Measurements from ENCODE around the gene TMEM165.
"Not testable (repeated sequence)": the region's sequence is repeated elsewhere in the genome, so short reads cannot be mapped to it uniquely, and the experiment has no call there.

The TMEM165 gene

GRCh38 chr4:55356991-55357461, 38.7 kb upstream of the TMEM165 start:
- Histone ChIP-seq H3K36me3 (no peaks in the 10 kb centered on the region), H3K9me3 (no peaks in the 10 kb centered on the region), H3K27ac (no peak overlapping the region), H3K4me3 (ENCODE audit: low read depth in 1 of 2, low read length in 1 of 2) (no peak overlapping the region), H3K27me3 (peaks cover 16% of the 10 kb centered on the region), H3K4me1 (ENCODE audit: control insufficient read depth in 1 of 2, insufficient read depth in 1 of 2, low read depth in 1 of 2, low read length in 1 of 2) (peaks cover 12 to 14% of the 10 kb centered on the region in 2 experiments)
- TF ChIP-seq, protein P1, sequence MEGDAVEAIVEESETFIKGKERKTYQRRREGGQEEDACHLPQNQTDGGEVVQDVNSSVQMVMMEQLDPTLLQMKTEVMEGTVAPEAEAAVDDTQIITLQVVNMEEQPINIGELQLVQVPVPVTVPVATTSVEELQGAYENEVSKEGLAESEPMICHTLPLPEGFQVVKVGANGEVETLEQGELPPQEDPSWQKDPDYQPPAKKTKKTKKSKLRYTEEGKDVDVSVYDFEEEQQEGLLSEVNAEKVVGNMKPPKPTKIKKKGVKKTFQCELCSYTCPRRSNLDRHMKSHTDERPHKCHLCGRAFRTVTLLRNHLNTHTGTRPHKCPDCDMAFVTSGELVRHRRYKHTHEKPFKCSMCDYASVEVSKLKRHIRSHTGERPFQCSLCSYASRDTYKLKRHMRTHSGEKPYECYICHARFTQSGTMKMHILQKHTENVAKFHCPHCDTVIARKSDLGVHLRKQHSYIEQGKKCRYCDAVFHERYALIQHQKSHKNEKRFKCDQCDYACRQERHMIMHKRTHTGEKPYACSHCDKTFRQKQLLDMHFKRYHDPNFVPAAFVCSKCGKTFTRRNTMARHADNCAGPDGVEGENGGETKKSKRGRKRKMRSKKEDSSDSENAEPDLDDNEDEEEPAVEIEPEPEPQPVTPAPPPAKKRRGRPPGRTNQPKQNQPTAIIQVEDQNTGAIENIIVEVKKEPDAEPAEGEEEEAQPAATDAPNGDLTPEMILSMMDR (IDR thresholded peaks at IDR 0.05): no peak

- H3K4me3 ChIP-seq (ENCODE audit: low read depth in 1 of 2, low read length in 1 of 2): no peak overlapping the region
- peaks cover 12 to 14% of the 10 kb centered on the region in 2 experiments for H3K4me1 ChIP-seq (ENCODE audit: control insufficient read depth in 1 of 2, insufficient read depth in 1 of 2, low read depth in 1 of 2, low read length in 1 of 2)
- no peaks in the 10 kb centered on the region for H3K36me3 ChIP-seq
- no peaks in the 10 kb centered on the region for H3K9me3 ChIP-seq
- TF ChIP-seq, protein P1 (IDR thresholded peaks at IDR 0.05): no peak
- no peak overlapping the region for H3K27ac ChIP-seq
- peaks cover 16% of the 10 kb centered on the region for H3K27me3 ChIP-seq
Measured at GRCh38 chr4:55358246-55358645, 37.5 kb upstream of the TMEM165 start.

GRCh38 chr4:55358668-55359067, 37.1 kb upstream of the TMEM165 start:
- TF ChIP-seq, protein P1 (IDR thresholded peaks at IDR 0.05): no peak
- Histone ChIP-seq H3K27ac (peak overlapping the region; percentile 56), H3K4me3 (ENCODE audit: low read depth in 1 of 2, low read length in 1 of 2) (no peak overlapping the region), H3K27me3 (peaks cover 16% of the 10 kb centered on the region), H3K36me3 (no peaks in the 10 kb centered on the region), H3K9me3 (no peaks in the 10 kb centered on the region), H3K4me1 (ENCODE audit: control insufficient read depth in 1 of 2, insufficient read depth in 1 of 2, low read depth in 1 of 2, low read length in 1 of 2) (peaks cover 12 to 14% of the 10 kb centered on the region in 2 experiments)

DNA sequence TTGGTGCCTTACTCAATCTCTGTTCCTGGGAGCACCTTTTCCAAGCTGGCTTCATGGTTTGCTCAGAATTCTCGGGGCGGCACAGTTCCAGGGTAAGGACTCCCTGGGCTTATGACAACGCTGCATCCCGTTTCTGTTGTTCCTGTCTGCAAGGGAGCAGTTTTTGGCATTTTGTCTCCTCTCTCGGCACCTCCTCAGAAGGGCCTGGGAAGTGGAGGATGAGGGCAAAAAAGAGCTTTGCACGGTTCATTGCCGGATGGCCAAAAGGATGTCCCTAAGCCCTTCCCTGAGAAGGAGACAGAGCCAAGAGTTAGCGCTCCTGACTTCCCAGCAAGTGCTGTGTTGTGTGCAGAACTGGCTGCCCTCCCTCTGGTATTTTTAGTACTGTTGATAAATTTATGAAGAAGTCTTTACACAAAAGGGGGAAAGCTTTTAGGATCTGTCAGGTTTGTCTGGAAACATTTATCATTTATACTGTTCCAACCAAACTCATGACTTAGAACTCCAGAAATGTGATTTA, 36.3 kb upstream of the TMEM165 start:
- Histone ChIP-seq H3K4me1 (ENCODE audit: control insufficient read depth in 1 of 2, insufficient read depth in 1 of 2, low read depth in 1 of 2, low read length in 1 of 2) (peaks cover 12 to 14% of the 10 kb centered on the region in 2 experiments), H3K27ac (no peak overlapping the region), H3K4me3 (ENCODE audit: low read depth in 1 of 2, low read length in 1 of 2) (no peak overlapping the region), H3K36me3 (no peaks in the 10 kb centered on the region), H3K27me3 (peaks cover 16% of the 10 kb centered on the region), H3K9me3 (no peaks in the 10 kb centered on the region)
- TF ChIP-seq, protein P1 (IDR thresholded peaks at IDR 0.05): no peak

GRCh38 chr4:55362938-55363337, 32.8 kb upstream of the TMEM165 start:
- H3K27me3 ChIP-seq; H3K9me3 ChIP-seq; H3K4me3 ChIP-seq (ENCODE audit: low read depth in 1 of 2, low read length in 1 of 2); H3K27ac ChIP-seq; H3K36me3 ChIP-seq: not testable (repeated sequence)
- H3K4me1 ChIP-seq (ENCODE audit: control insufficient read depth in 1 of 2, insufficient read depth in 1 of 2, low read depth in 1 of 2, low read length in 1 of 2): peaks cover 12 to 14% of the 10 kb centered on the region in 2 experiments

DNA sequence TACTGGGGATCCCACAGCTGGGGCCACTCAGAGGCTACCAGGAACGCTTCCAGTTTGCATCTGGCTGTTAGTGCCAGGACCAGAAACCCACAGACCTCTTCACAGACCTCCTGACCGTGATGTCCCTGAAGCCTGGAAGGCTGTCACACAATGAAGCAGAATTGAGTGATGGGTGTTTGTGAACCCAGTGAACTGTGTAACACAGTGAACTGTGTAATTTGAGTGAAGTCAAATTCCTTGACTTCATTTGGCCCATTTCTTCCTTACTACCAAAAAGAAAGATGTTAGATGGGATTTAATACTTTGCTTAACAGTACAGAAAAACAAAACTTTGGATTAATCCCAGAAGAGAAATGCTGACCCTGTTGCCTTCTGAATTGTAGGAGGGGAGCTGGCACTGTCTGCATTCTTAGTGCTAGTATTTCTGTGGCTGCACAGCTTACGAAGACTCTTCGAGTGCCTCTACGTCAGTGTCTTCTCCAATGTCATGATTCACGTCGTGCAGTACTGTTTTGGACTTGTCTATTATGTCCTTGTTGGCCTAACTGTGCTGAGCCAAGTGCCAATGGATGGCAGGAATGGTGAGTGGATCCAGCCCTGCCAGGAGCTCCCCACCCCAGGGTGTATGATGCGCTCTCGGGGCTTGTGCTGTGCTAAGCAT, 31.9 kb upstream of the TMEM165 start:
- Histone ChIP-seq H3K27me3 (peaks cover 3% of the 10 kb centered on the region), H3K36me3 (no peaks in the 10 kb centered on the region), H3K9me3 (no peaks in the 10 kb centered on the region), H3K4me3 (ENCODE audit: low read depth in 1 of 2, low read length in 1 of 2) (no peak overlapping the region), H3K4me1 (ENCODE audit: control insufficient read depth in 1 of 2, insufficient read depth in 1 of 2, low read depth in 1 of 2, low read length in 1 of 2) (peaks cover 4 to 6% of the 10 kb centered on the region in 2 experiments), H3K27ac (no peak overlapping the region)
- TF ChIP-seq, protein P1 (IDR thresholded peaks at IDR 0.05): no peak

Data from neutrophil (primary cell).